Vagina (tissue), 2 donors: ENCODE measurements around the gene ZSCAN20.

Experiments used
- POLR2A ChIP-seq, 2 donors: fragments of 450-650 bp; IDR thresholded peaks; one replicate each; pipeline ENCODE4 v1.6.1; 2017; ENCODE audit warnings: antibody characterized with exemption in 2 of 2, mild to moderate bottlenecking in 2 of 2, moderate library complexity in 2 of 2
- POLR2AphosphoS5 ChIP-seq, 2 donors: sonication (generic); formaldehyde crosslinking; IDR thresholded peaks; one replicate each; pipeline ENCODE4 v1.9.0; 2017; ENCODE audit warnings: antibody characterized with exemption in 2 of 2, mild to moderate bottlenecking in 2 of 2, low read depth in 1 of 2; ENCODE audit not compliant: insufficient read depth in 1 of 2
- TF ChIP-seq, protein P1 (sequence below), 3 experiments: fragments of 450-650 bp in 2 of 3; fragments of 200-600 bp in 1 of 3; sonication (generic) in 1 of 3; IDR thresholded peaks; one replicate each; pipeline ENCODE4 v1.5.1; 2017 to 2019; ENCODE audit warnings: antibody characterized with exemption in 3 of 3, mild to moderate bottlenecking in 2 of 3, moderate library complexity in 2 of 3

DNA sequence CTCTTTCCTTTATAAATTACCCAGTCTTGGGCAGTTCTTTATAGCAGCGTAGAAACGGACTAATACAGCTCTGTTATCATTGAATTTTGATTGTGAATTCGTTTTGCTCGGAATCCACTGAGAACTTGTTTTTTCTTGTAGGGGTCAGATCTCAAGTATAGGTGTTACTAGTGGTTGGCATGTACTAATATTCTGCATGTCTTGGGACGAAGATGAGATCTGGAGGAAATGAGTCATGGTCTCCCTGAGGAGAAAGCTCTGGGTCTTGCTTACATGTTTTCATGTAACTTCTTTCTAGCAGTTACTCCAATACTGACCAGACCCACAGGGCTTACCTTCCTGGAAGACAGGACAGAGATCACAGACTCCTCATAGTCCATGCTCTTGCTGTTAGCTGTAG lies 30.3 kb downstream of the ZSCAN20 start:
- TF ChIP-seq, protein P1, sequence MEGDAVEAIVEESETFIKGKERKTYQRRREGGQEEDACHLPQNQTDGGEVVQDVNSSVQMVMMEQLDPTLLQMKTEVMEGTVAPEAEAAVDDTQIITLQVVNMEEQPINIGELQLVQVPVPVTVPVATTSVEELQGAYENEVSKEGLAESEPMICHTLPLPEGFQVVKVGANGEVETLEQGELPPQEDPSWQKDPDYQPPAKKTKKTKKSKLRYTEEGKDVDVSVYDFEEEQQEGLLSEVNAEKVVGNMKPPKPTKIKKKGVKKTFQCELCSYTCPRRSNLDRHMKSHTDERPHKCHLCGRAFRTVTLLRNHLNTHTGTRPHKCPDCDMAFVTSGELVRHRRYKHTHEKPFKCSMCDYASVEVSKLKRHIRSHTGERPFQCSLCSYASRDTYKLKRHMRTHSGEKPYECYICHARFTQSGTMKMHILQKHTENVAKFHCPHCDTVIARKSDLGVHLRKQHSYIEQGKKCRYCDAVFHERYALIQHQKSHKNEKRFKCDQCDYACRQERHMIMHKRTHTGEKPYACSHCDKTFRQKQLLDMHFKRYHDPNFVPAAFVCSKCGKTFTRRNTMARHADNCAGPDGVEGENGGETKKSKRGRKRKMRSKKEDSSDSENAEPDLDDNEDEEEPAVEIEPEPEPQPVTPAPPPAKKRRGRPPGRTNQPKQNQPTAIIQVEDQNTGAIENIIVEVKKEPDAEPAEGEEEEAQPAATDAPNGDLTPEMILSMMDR (IDR thresholded peaks at IDR 0.05) = no peak
- TF ChIP-seq POLR2A (IDR thresholded peaks at IDR 0.05) (no peak), POLR2AphosphoS5 (IDR thresholded peaks at IDR 0.05; ENCODE audit: insufficient read depth in 1 of 2, low read depth in 1 of 2) (no peak)
